ENCODE results near the gene CYP2S1. TPM values are rescaled to one million over a fixed set of nuclear protein-coding genes. Genes with fewer than 3 reads are reported as not detected.

Gene CYP2S1
- total and polyA plus RNA-seq, 2 of the 4 experiments (the other 2 are of a cell fraction) = 0.54 to 2.1 TPM

GRCh38 chr19:41230067-41230857, 37.2 kb downstream of the CYP2S1 start (continued):
- TF ChIP-seq MAZ (IDR thresholded peaks at IDR 0.05; ENCODE audit: borderline replicate concordance, low read depth, low read length) = no peak

GRCh38 chr19:41232686-41233085, 39.7 kb downstream of the CYP2S1 start:
- H3K36me3 ChIP-seq (ENCODE audit: control insufficient read depth, insufficient read depth, low read length) = peaks cover 62% of the 10 kb centered on the region
- POLR2A ChIA-PET (ENCODE audit: unreplicated experiment) = no interaction called here
- H3K56ac ChIP-seq (ENCODE audit: extremely low read depth, insufficient read depth, low read length) = no peak overlapping the region
- peaks cover 20% of the 10 kb centered on the region for H3K9me1 ChIP-seq (ENCODE audit: insufficient read depth, low read length)
- peaks cover 63 to 80% of the 10 kb centered on the region in 2 experiments for H3K79me1 ChIP-seq (ENCODE audit: low read depth in 1 of 2, low read length in 2 of 2)
- H2BK120ac ChIP-seq (ENCODE audit: low read depth, low read length) = no peak overlapping the region
- no peak overlapping the region for H4K8ac ChIP-seq (ENCODE audit: low read depth in 2 of 2, low read length in 2 of 2)
- DNase-seq (no peak), ATAC-seq (ENCODE audit: low read depth) (no peak)
- no peak overlapping the region for H2BK15ac ChIP-seq (ENCODE audit: low read depth, low read length)
- H3K9ac ChIP-seq (ENCODE audit: low read depth, low read length) = no peak overlapping the region
- peaks cover 26% of the 10 kb centered on the region for H4K20me1 ChIP-seq (ENCODE audit: insufficient read depth, low read length)
- dilution Hi-C loops (cut with HindIII; ENCODE audit: low sequenced_read_pairs, unreplicated experiment) = no loop called here
- no peak overlapping the region for H3K4me3 ChIP-seq (ENCODE audit: insufficient read depth, low read depth, low read length)
- no peak overlapping the region for H4K5ac ChIP-seq (ENCODE audit: low read depth, low read length)
- H3K4me1 ChIP-seq (ENCODE audit: control insufficient read depth, insufficient read depth, low read length) = peaks cover 5% of the 10 kb centered on the region
- no TSS peak for BruUV-seq (replicated peaks)
- no peaks in the 10 kb centered on the region for H3K27me3 ChIP-seq (ENCODE audit: control insufficient read depth, insufficient read depth, low read length)
- no peak overlapping the region for H3K27ac ChIP-seq (ENCODE audit: insufficient read depth, low read length)
- no peak overlapping the region for H3K4ac ChIP-seq (ENCODE audit: low read depth, low read length)
- H3K18ac ChIP-seq (ENCODE audit: low read depth, low read length) = no peak overlapping the region
- H3K23ac ChIP-seq (ENCODE audit: low read depth, low read length) = peak overlapping the region; percentile 65; the same call in 1 of the 2 replicates
- WGBS, 2 experiments (ENCODE audit: extremely low coverage in 2 of 2, insufficient read length in 1 of 2) = no CpG with 5 or more reads among the region's 8 CpGs
- no peak overlapping the region for H3K4me2 ChIP-seq (ENCODE audit: low read depth, low read length)
- CTCF ChIA-PET = no interaction called here
- no peak overlapping the region for H2AK5ac ChIP-seq (ENCODE audit: low read depth, low read length)
- no peak overlapping the region for H2AK9ac ChIP-seq (replicated peaks; ENCODE audit: low read depth, low read length, poor library complexity)
- TF ChIP-seq POLR2A (IDR thresholded peaks at IDR 0.05; ENCODE audit: low read depth, low read length) = no peak
- H3K9me3 ChIP-seq (ENCODE audit: control insufficient read depth, insufficient read depth, low read length) = no peaks in the 10 kb centered on the region
- no peak overlapping the region for H3K14ac ChIP-seq (replicated peaks; ENCODE audit: low read depth, low read length)
- intact Hi-C loops (cut with micrococcal nuclease) = no loop called here
- no peak overlapping the region for H2AFZ ChIP-seq (replicated peaks; ENCODE audit: low read length, poor library complexity)
- in situ Hi-C loops (cut with MboI; ENCODE audit: low sequenced_read_pairs) = no loop called here
- H2BK20ac ChIP-seq (ENCODE audit: low read depth, low read length) = no peak overlapping the region
- H4K91ac ChIP-seq (ENCODE audit: insufficient read depth, low read depth, low read length) = no peak overlapping the region
- no peak overlapping the region for H2BK5ac ChIP-seq (ENCODE audit: low read depth, low read length, poor library complexity, severe bottlenecking)
